Immature natural killer cell (primary cell): ENCODE measurements around the gene TMEM19. TPM values are rescaled to one million over a fixed set of nuclear protein-coding genes. Genes with fewer than 3 reads are reported as not detected.
A peak's percentile ranks its signal among the peaks of the same experiment; 100 is the strongest.
"Not testable (repeated sequence)": the region's sequence is repeated elsewhere in the genome, so short reads cannot be mapped to it uniquely, and the experiment has no call there.

Experiments used
- DNase-seq, 3 donors: peaks; one replicate each; pipeline ENCODE4 v3.0.0; 2022; ENCODE audit warnings: mixed read lengths in 1 of 3
- H3K27ac Mint-ChIP-seq, 6 donors: one replicate each; pipeline ENCODE4 v1.8.0; 2020; ENCODE audit warnings: mixed read lengths in 6 of 6, mild to moderate bottlenecking in 5 of 6, inconsistent platforms in 4 of 6, moderate library complexity in 3 of 6
- H3K27me3 Mint-ChIP-seq, 3 donors: one replicate each; pipeline ENCODE4 v1.8.0; 2020 to 2021; ENCODE audit warnings: low read depth in 3 of 3, mild to moderate bottlenecking in 3 of 3, mixed read lengths in 3 of 3, moderate library complexity in 3 of 3, inconsistent platforms in 1 of 3
- H3K36me3 Mint-ChIP-seq, 3 donors: one replicate each; pipeline ENCODE4 v1.8.0; 2020; ENCODE audit warnings: mixed read lengths in 3 of 3, inconsistent platforms in 2 of 3, mild to moderate bottlenecking in 2 of 3
- H3K4me1 Mint-ChIP-seq, 2 donors: one replicate each; pipeline ENCODE4 v1.8.0; 2020; ENCODE audit warnings: inconsistent platforms in 2 of 2, mild to moderate bottlenecking in 2 of 2, mixed read lengths in 2 of 2, moderate library complexity in 1 of 2
- H3K4me3 Mint-ChIP-seq, 5 donors: one replicate each; pipeline ENCODE4 v1.8.0; 2020; ENCODE audit warnings: mild to moderate bottlenecking in 5 of 5, mixed read lengths in 5 of 5, inconsistent platforms in 3 of 5, moderate library complexity in 3 of 5
- H3K9me3 Mint-ChIP-seq, 6 donors: one replicate each; pipeline ENCODE4 v1.8.0; 2020; ENCODE audit warnings: mild to moderate bottlenecking in 6 of 6, mixed read lengths in 6 of 6, inconsistent platforms in 4 of 6, moderate library complexity in 3 of 6
- polyA plus RNA-seq, 3 donors: library from polyadenylated mRNA; unstranded; fragments of 300-500 nt; fragmentation: Illumina TruSeq; gene quantifications; one replicate each; pipeline ENCODE4 v1.2.3, GENCODE V29; 2021

Gene TMEM19
- polyA plus RNA-seq, 3 donors from 2014 or later: 46.8 to 61.6 (median 50.3) TPM

- Mint-ChIP-seq H3K27ac (no peak overlapping the region), H3K4me3 (peak overlapping the region in 2 of 5 donors; percentile 4 to 31), H3K9me3 (no peaks in the 10 kb centered on the region), H3K27me3 (peaks cover 0 to 4% (median 2%) of the 10 kb centered on the region in 3 donors), H3K36me3 (no peaks in the 10 kb centered on the region), H3K4me1 (peaks cover 18 to 36% of the 10 kb centered on the region in 2 donors)
- no peak for DNase-seq
Observed at GRCh38 chr12:71683633-71684032, 2.2 kb upstream of the TMEM19 start.

- Mint-ChIP-seq H3K4me3 (peak overlapping the region in 1 of 5 donors; percentile 33), H3K27ac (peak overlapping the region in 1 of 6 donors; percentile 34), H3K9me3 (no peaks in the 10 kb centered on the region), H3K4me1 (peaks cover 18 to 40% of the 10 kb centered on the region in 2 donors), H3K27me3 (peaks cover 0 to 4% (median 2%) of the 10 kb centered on the region in 3 donors), H3K36me3 (no peaks in the 10 kb centered on the region)
- no peak for DNase-seq
Observed at GRCh38 chr12:71684081-71684480, 1.8 kb upstream of the TMEM19 start.

- H3K36me3 Mint-ChIP-seq: no peaks in the 10 kb centered on the region
- H3K4me3 Mint-ChIP-seq: peak overlapping the region; percentile 94 to 99 (median 97)
- DNase-seq: no peak
Observed at GRCh38 chr12:71685312-71685906, 473 bp upstream of the TMEM19 start.

GRCh38 chr12:71686658-71687025 lies 760 bp downstream of the TMEM19 start:
- peaks cover 0 to 4% (median 0%) of the 10 kb centered on the region in 3 donors for H3K27me3 Mint-ChIP-seq
- no peaks in the 10 kb centered on the region for H3K9me3 Mint-ChIP-seq
- peaks cover 0 to under 1% (median 0%) of the 10 kb centered on the region in 3 donors for H3K36me3 Mint-ChIP-seq
- peak overlapping the region; percentile 92 to 98 (median 96) for H3K27ac Mint-ChIP-seq
- peaks cover 21 to 45% of the 10 kb centered on the region in 2 donors for H3K4me1 Mint-ChIP-seq
- peak overlapping the region; percentile 94 to 99 (median 97) for H3K4me3 Mint-ChIP-seq
- no peak for DNase-seq

More at GRCh38 chr12:71685312-71685906, 473 bp upstream of the TMEM19 start:
- Mint-ChIP-seq H3K27me3 (peaks cover 0 to 4% (median 2%) of the 10 kb centered on the region in 3 donors), H3K27ac (peak overlapping the region; percentile 92 to 98 (median 96)), H3K9me3 (no peaks in the 10 kb centered on the region), H3K4me1 (peaks cover 21 to 45% of the 10 kb centered on the region in 2 donors)

GRCh38 chr12:71687172-71687571 lies 1.3 kb downstream of the TMEM19 start:
- Mint-ChIP-seq H3K4me3 (peak overlapping the region; percentile 33 to 99 (median 97)), H3K27ac (peak overlapping the region in 1 of 6 donors; percentile 21), H3K4me1 (peaks cover 21 to 45% of the 10 kb centered on the region in 2 donors)
- not testable (repeated sequence) for H3K36me3 Mint-ChIP-seq, H3K27me3 Mint-ChIP-seq, DNase-seq, H3K9me3 Mint-ChIP-seq

GRCh38 chr12:71688961-71689570 lies 3.2 kb downstream of the TMEM19 start:
- Mint-ChIP-seq H3K4me1 (peaks cover 23 to 50% of the 10 kb centered on the region in 2 donors), H3K36me3 (peaks cover 0 to 4% (median 4%) of the 10 kb centered on the region in 3 donors), H3K27ac (no peak overlapping the region), H3K27me3 (peaks cover 0 to 4% (median 0%) of the 10 kb centered on the region in 3 donors), H3K4me3 (peak overlapping the region in 1 of 5 donors; percentile 14), H3K9me3 (no peaks in the 10 kb centered on the region)
- no peak for DNase-seq

- Mint-ChIP-seq H3K27ac (peak overlapping the region in 1 of 6 donors; percentile 19), H3K4me1 (peaks cover 18 to 45% of the 10 kb centered on the region in 2 donors), H3K27me3 (no peaks in the 10 kb centered on the region), H3K36me3 (peaks cover 0 to 7% (median 4%) of the 10 kb centered on the region in 3 donors), H3K4me3 (no peak overlapping the region), H3K9me3 (no peaks in the 10 kb centered on the region)
- DNase-seq: no peak
Observed at GRCh38 chr12:71691504-71692129, 5.7 kb downstream of the TMEM19 start.

- H3K27ac Mint-ChIP-seq: no peak overlapping the region
- no peaks in the 10 kb centered on the region for H3K27me3 Mint-ChIP-seq
- peaks cover 7 to 30% of the 10 kb centered on the region in 2 donors for H3K4me1 Mint-ChIP-seq
- peaks cover 8 to 16% (median 10%) of the 10 kb centered on the region in 3 donors for H3K36me3 Mint-ChIP-seq
- DNase-seq: no peak
- no peaks in the 10 kb centered on the region for H3K9me3 Mint-ChIP-seq
- no peak overlapping the region for H3K4me3 Mint-ChIP-seq
Observed at GRCh38 chr12:71693126-71693525, 7.2 kb downstream of the TMEM19 start.

GRCh38 chr12:71693651-71694050 lies 7.8 kb downstream of the TMEM19 start:
- DNase-seq, H3K4me3 Mint-ChIP-seq, H3K9me3 Mint-ChIP-seq, H3K27me3 Mint-ChIP-seq: not testable (repeated sequence)
- peaks cover 5 to 25% of the 10 kb centered on the region in 2 donors for H3K4me1 Mint-ChIP-seq
- peak overlapping the region in 1 of 6 donors; percentile 43 for H3K27ac Mint-ChIP-seq
- peaks cover 12 to 21% (median 15%) of the 10 kb centered on the region in 3 donors for H3K36me3 Mint-ChIP-seq

- H3K27me3 Mint-ChIP-seq: no peaks in the 10 kb centered on the region
- no peak overlapping the region for H3K4me3 Mint-ChIP-seq
- peak overlapping the region in 1 of 6 donors; percentile 43 for H3K27ac Mint-ChIP-seq
- H3K36me3 Mint-ChIP-seq: peaks cover 16 to 27% (median 21%) of the 10 kb centered on the region in 3 donors
- H3K9me3 Mint-ChIP-seq: no peaks in the 10 kb centered on the region
- no peak for DNase-seq
- H3K4me1 Mint-ChIP-seq: peaks cover 4 to 19% of the 10 kb centered on the region in 2 donors
Observed at GRCh38 chr12:71694099-71694820, 8.4 kb downstream of the TMEM19 start.

GRCh38 chr12:71695782-71696181 lies 9.9 kb downstream of the TMEM19 start:
- Mint-ChIP-seq H3K36me3 (peaks cover 22 to 34% (median 31%) of the 10 kb centered on the region in 3 donors), H3K9me3 (no peaks in the 10 kb centered on the region), H3K4me1 (peaks cover 1 to 16% of the 10 kb centered on the region in 2 donors)

GRCh38 chr12:71702181-71702580 lies 16.3 kb downstream of the TMEM19 start:
- H3K36me3 Mint-ChIP-seq: peaks cover 31 to 41% (median 31%) of the 10 kb centered on the region in 3 donors
- not testable (repeated sequence) for H3K4me3 Mint-ChIP-seq, H3K27me3 Mint-ChIP-seq, H3K27ac Mint-ChIP-seq, DNase-seq, H3K9me3 Mint-ChIP-seq, H3K4me1 Mint-ChIP-seq

More at GRCh38 chr12:71695782-71696181, 9.9 kb downstream of the TMEM19 start:
- Mint-ChIP-seq H3K27me3 (no peaks in the 10 kb centered on the region), H3K27ac (no peak overlapping the region), H3K4me3 (no peak overlapping the region)
- no peak for DNase-seq

GRCh38 chr12:71702590-71702989 lies 16.7 kb downstream of the TMEM19 start:
- Mint-ChIP-seq H3K9me3 (no peaks in the 10 kb centered on the region), H3K27ac (no peak overlapping the region), H3K4me1 (no peaks in the 10 kb centered on the region), H3K36me3 (peaks cover 29 to 37% (median 30%) of the 10 kb centered on the region in 3 donors), H3K4me3 (no peak overlapping the region), H3K27me3 (no peaks in the 10 kb centered on the region)
- no peak for DNase-seq
